ENCODE data around the gene CST9. TPM values are rescaled to one million over a fixed set of nuclear protein-coding genes. Genes with fewer than 3 reads are reported as not detected.
"Not testable (repeated sequence)": the region's sequence is repeated elsewhere in the genome, so short reads cannot be mapped to it uniquely, and the experiment has no call there.

Gene CST9
- total RNA-seq, 1 donor from 2014 or later: not detected

DNA sequence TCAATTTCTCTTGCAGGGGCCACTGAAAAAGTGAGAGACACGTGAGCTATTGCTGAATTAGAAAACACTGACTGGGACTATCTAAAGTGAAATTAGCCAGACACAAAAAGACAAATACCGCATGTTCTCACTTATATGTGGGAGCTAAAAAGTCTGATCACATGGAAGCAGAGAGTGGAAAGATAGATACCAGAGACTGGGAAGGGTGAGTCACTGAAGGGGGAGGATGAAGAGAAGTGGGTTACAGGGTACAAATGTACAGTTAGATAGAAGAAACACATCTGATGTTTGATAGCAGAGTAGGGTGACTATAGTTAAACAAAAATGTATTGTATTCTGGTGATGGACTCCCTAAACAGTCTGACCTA, 18.6 kb upstream of the CST9 start:
- DNase-seq (ENCODE audit: low read depth): no peak

DNA sequence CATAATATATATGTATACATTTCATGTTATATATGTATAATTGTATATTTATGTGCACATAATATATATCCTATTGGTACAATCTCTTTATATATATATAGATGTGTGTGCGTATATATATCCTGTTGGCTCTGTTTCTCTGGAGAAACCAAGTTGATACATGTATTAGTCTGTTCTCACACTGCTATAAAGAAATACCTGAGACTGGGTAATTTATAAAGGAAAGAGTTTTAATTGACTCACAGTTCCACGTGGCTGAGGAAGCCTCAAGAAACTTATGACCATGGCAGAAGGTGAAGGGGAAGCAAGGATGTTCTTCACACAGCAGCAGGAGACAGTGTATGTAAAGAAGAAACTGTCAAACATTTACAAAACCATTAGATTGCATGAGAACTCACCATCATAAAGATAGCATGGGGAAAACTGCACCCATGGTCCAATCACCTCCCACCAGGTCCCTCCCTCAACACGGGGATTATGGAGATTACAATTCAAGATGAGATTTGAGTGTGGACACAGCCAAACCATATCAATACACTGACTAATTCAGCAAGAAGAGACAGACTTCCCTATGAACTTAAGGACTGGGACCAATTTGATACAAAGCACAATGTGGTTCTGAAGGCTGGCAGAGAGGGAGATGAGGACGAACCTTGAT, 18.1 kb upstream of the CST9 start:
- TF ChIP-seq, protein P1, sequence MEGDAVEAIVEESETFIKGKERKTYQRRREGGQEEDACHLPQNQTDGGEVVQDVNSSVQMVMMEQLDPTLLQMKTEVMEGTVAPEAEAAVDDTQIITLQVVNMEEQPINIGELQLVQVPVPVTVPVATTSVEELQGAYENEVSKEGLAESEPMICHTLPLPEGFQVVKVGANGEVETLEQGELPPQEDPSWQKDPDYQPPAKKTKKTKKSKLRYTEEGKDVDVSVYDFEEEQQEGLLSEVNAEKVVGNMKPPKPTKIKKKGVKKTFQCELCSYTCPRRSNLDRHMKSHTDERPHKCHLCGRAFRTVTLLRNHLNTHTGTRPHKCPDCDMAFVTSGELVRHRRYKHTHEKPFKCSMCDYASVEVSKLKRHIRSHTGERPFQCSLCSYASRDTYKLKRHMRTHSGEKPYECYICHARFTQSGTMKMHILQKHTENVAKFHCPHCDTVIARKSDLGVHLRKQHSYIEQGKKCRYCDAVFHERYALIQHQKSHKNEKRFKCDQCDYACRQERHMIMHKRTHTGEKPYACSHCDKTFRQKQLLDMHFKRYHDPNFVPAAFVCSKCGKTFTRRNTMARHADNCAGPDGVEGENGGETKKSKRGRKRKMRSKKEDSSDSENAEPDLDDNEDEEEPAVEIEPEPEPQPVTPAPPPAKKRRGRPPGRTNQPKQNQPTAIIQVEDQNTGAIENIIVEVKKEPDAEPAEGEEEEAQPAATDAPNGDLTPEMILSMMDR (IDR thresholded peaks at IDR 0.05; ENCODE audit: insufficient read depth, low read length, poor library complexity, severe bottlenecking): no peak
- H3K27me3 ChIP-seq (ENCODE audit: control insufficient read depth, insufficient read depth, low read length): no peaks in the 10 kb centered on the region
- DNase-seq (ENCODE audit: low read depth): no peak
- no peak overlapping the region for H3K4me3 ChIP-seq (ENCODE audit: low read depth, low read length)
- no peaks in the 10 kb centered on the region for H3K36me3 ChIP-seq (ENCODE audit: control insufficient read depth, insufficient read depth, low read length)

More for the DNA sequence above, 18.6 kb upstream of the CST9 start:
- H3K4me3 ChIP-seq (ENCODE audit: low read depth, low read length): no peak overlapping the region
- TF ChIP-seq, protein P1 (IDR thresholded peaks at IDR 0.05; ENCODE audit: insufficient read depth, low read length, poor library complexity, severe bottlenecking): no peak
- H3K27me3 ChIP-seq (ENCODE audit: control insufficient read depth, insufficient read depth, low read length): no peaks in the 10 kb centered on the region
- no peaks in the 10 kb centered on the region for H3K36me3 ChIP-seq (ENCODE audit: control insufficient read depth, insufficient read depth, low read length)

DNA sequence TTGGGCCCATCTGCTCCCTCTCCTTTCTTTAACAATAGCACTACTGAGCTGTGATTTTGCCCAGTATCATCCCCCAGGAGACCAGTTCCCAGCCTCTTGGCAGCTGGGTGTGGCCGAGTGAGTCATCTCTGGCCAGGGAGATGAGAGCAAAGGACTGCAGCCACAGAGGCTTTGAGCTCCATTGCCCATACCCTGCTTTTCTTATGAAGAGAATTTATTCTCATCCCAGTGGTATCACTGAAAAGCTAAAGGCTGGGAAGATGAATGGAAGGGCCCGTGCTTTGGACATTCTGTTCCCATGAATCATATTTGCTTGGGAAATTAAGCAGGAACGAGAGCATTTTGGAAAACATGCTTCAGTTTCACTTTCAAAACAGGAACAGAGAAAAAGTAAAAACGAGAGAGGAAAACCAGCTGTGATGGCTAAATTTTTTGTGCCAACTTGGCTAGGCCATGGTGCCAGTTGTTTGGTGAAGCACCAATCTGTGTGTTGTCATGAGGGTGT, 17.2 kb upstream of the CST9 start:
- Histone ChIP-seq H3K4me3 (ENCODE audit: low read depth, low read length) (no peak overlapping the region), H3K27me3 (ENCODE audit: control insufficient read depth, insufficient read depth, low read length) (no peaks in the 10 kb centered on the region), H3K36me3 (ENCODE audit: control insufficient read depth, insufficient read depth, low read length) (no peaks in the 10 kb centered on the region)
- peak; percentile 86 for DNase-seq (ENCODE audit: low read depth)
- TF ChIP-seq, protein P1 (IDR thresholded peaks at IDR 0.05; ENCODE audit: insufficient read depth, low read length, poor library complexity, severe bottlenecking): no peak

- H3K4me3 ChIP-seq (ENCODE audit: low read depth, low read length); DNase-seq (ENCODE audit: low read depth): not testable (repeated sequence)
These were observed 16.7 kb upstream of the CST9 start for GRCh38 chr20:23622401-23622800.

DNA sequence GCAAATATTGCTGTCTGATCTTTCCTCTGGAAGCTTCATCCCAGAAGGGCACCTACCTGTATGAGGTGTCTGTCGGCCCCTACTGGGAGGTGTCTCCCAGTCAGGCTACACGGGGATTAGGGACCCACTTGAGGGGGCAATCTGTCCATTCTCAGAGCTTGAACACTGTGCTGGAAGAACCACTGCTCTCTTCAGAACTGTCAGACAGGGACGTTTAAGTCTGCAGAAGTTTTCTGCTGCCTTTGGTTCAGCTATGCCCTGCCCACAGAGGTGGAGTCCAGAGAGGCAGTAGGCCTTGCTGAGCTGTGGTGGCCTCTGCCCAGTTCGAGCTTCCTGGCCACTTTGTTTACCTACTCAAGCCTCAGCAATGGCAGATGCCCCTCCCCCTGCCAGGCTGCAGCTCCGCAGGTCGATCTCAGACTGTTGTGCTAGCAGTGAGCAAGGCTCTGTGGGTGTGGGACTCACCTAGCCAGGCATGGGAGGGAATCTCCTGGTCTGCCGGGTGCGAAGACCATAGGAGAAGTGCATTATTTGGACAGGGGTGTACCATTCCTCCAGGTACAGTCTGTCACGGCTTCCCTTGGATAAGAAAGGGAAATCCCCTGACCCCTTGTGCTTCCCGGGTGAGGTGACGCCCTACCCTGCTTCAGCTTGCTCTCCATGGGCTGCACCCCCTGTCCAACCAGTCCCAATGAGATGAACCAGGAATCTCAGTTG, 15.1 kb upstream of the CST9 start:
- DNase-seq (ENCODE audit: low read depth); H3K27me3 ChIP-seq (ENCODE audit: control insufficient read depth, insufficient read depth, low read length); H3K4me3 ChIP-seq (ENCODE audit: low read depth, low read length); H3K36me3 ChIP-seq (ENCODE audit: control insufficient read depth, insufficient read depth, low read length): not testable (repeated sequence)

More at GRCh38 chr20:23622401-23622800, 16.7 kb upstream of the CST9 start:
- H3K36me3 ChIP-seq (ENCODE audit: control insufficient read depth, insufficient read depth, low read length); H3K27me3 ChIP-seq (ENCODE audit: control insufficient read depth, insufficient read depth, low read length): not testable (repeated sequence)

DNA sequence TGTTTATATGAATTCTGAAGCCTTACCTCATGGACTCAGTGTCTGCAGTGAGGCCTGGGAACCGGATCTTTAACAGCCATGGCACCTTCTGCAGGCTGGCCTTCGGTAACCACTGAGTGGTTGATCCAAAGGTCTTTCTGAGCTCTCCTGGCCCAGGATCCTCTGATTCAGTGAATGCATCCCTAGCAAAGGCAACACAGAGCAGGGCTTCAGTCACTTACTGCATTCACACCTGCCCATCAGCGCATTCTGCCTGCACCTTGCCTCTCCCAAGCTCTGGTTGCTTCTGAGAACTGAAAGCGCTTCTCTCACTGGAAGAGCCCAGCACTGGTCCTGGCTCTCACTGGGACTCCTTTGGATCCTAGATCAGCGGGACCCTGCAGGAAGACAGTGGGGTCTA, 8.4 kb upstream of the CST9 start:
- no peak overlapping the region for H3K4me3 ChIP-seq (ENCODE audit: low read depth, low read length)
- H3K27me3 ChIP-seq (ENCODE audit: control insufficient read depth, insufficient read depth, low read length): no peaks in the 10 kb centered on the region
- H3K36me3 ChIP-seq (ENCODE audit: control insufficient read depth, insufficient read depth, low read length): no peaks in the 10 kb centered on the region
- TF ChIP-seq, protein P1 (IDR thresholded peaks at IDR 0.05; ENCODE audit: insufficient read depth, low read length, poor library complexity, severe bottlenecking): no peak
- DNase-seq (ENCODE audit: low read depth): no peak

Measured in kidney epithelial cell (primary cell).